Lower lobe of right lung (tissue), 2 donors: Measurements from ENCODE around the gene PDGFB. TPM values are rescaled to one million over a fixed set of nuclear protein-coding genes. Genes with fewer than 3 reads are reported as not detected.
A peak's percentile ranks its signal among the peaks of the same experiment; 100 is the strongest.

Experiments
- ATAC-seq, 2 donors: fragments of 200-7000 bp; cut with Tn5 transposase; one replicate each; pipeline ENCODE4 v1.9.1; 2020 to 2022; ENCODE audit warnings: mild to moderate bottlenecking in 2 of 2, moderate library complexity in 2 of 2
- DNase-seq: peaks from one replicate; pipeline ENCODE4 v3.0.0-alpha.2; 2020
- H3K27ac ChIP-seq: fragments of 200-600 bp; one replicate; pipeline ENCODE4 v1.8.0; 2022
- H3K27me3 ChIP-seq: fragments of 200-600 bp; one replicate; pipeline ENCODE4 v1.8.0; 2022; ENCODE audit warnings: low read depth
- H3K36me3 ChIP-seq: fragments of 200-600 bp; one replicate; pipeline ENCODE4 v1.8.0; 2022; ENCODE audit warnings: mild to moderate bottlenecking
- H3K4me1 ChIP-seq: fragments of 200-600 bp; one replicate; pipeline ENCODE4 v1.8.0; 2022
- H3K4me3 ChIP-seq: fragments of 200-600 bp; one replicate; pipeline ENCODE4 v1.8.0; 2022; ENCODE audit warnings: mild to moderate bottlenecking
- H3K9me3 ChIP-seq: fragments of 200-600 bp; one replicate; pipeline ENCODE4 v1.8.0; 2022
- CTCF ChIP-seq: fragments of 200-600 bp; IDR thresholded peaks from one replicate; pipeline ENCODE4 v1.8.0; 2022; ENCODE audit warnings: antibody characterized with exemption, mild to moderate bottlenecking
- intact Hi-C: fragments of 100-400 bp; cut with DNase I; formaldehyde crosslinking; loops from one replicate; pipeline ENCODE4 v1.11.0; 2022
- long read RNA-seq: library from polyadenylated mRNA; unstranded; transcript quantifications from one replicate; pipeline ENCODE4 v2.0.0, GENCODE V29; 2021
- total RNA-seq: library from RNA; stranded (reverse); fragmentation: NEBNext Ultra II Directional; extraction: Animal tissue kit (Norgen Biotek cat#: 25700); gene quantifications from one replicate; pipeline ENCODE4 v1.2.1, GENCODE V29; 2021
- donor health status: DM: no; HTN: yes; CAD: no; lungs with severe emphysema.

The PDGFB gene
- 30.5 TPM for total RNA-seq
- long read RNA-seq, transcript PDGFB-201 (7 exons, 3,497 nt) = major isoform, 18 of 53 reads
- long read RNA-seq, partial matches to known transcripts = 15 of 53 reads
- long read RNA-seq, other reads (novel, unspliced or antisense) = 20 of 53 reads

- H3K27me3 ChIP-seq = peaks cover 34% of the 10 kb centered on the region
- intact Hi-C loops = no loop called here
- H3K27ac ChIP-seq = peak within 1 kb of the TSS; percentile 79
Measured at GRCh38 chr22:39244496-39245129, at the start of gene PDGFB. Gene PDGFB, minus strand, starts transcription at chr22:39244982. Its CDS starts 1,019 bp downstream, at chr22:39243963.

GRCh38 chr22:39293766-39294368 lies 49.1 kb upstream of the PDGFB start:
- Histone ChIP-seq H3K36me3 (no peaks in the 10 kb centered on the region), H3K9me3 (no peaks in the 10 kb centered on the region), H3K27me3 (no peaks in the 10 kb centered on the region), H3K27ac (no peak overlapping the region), H3K4me3 (no peak overlapping the region), H3K4me1 (peaks cover 55% of the 10 kb centered on the region)
- intact Hi-C loops = no loop called here
- DNase-seq (no peak), ATAC-seq (no peak)
- no peak for TF ChIP-seq CTCF

More at GRCh38 chr22:39244496-39245129, at the start of gene PDGFB:
- Histone ChIP-seq H3K4me3 (peak within 1 kb of the TSS; percentile 72), H3K9me3 (no peaks in the 10 kb centered on the region), H3K36me3 (no peaks in the 10 kb centered on the region), H3K4me1 (peaks cover 72% of the 10 kb centered on the region)
- DNase-seq = no peak
- no peak for TF ChIP-seq CTCF
- ATAC-seq = peak; percentile 33 to 48

- Histone ChIP-seq H3K36me3 (no peaks in the 10 kb centered on the region), H3K27me3 (no peaks in the 10 kb centered on the region), H3K27ac (peak overlapping the region; percentile 82), H3K4me3 (no peak overlapping the region), H3K4me1 (peaks cover 52% of the 10 kb centered on the region), H3K9me3 (no peaks in the 10 kb centered on the region)
- intact Hi-C loops = no loop called here
- DNase-seq = peak; percentile 95
- no peak for TF ChIP-seq CTCF
- peak; percentile 92 to 93 for ATAC-seq
Measured at GRCh38 chr22:39292561-39293074, 47.8 kb upstream of the PDGFB start.

- peak in 1 of 2 donors; percentile 18 for ATAC-seq
- intact Hi-C loops = no loop called here
- no peaks in the 10 kb centered on the region for H3K36me3 ChIP-seq
- DNase-seq = no peak
- H3K27me3 ChIP-seq = no peaks in the 10 kb centered on the region
- peak overlapping the region; percentile 82 for H3K27ac ChIP-seq
- peaks cover 50% of the 10 kb centered on the region for H3K4me1 ChIP-seq
- H3K9me3 ChIP-seq = no peaks in the 10 kb centered on the region
- no peak for TF ChIP-seq CTCF
- no peak overlapping the region for H3K4me3 ChIP-seq
Measured at GRCh38 chr22:39292031-39292462, 47.3 kb upstream of the PDGFB start.

- no peaks in the 10 kb centered on the region for H3K27me3 ChIP-seq
- TF ChIP-seq CTCF = no peak
- no peaks in the 10 kb centered on the region for H3K9me3 ChIP-seq
- no peaks in the 10 kb centered on the region for H3K36me3 ChIP-seq
- no peak overlapping the region for H3K4me3 ChIP-seq
- DNase-seq (no peak), ATAC-seq (no peak)
- H3K27ac ChIP-seq = no peak overlapping the region
- intact Hi-C loops = no loop called here
- H3K4me1 ChIP-seq = peaks cover 45% of the 10 kb centered on the region
Measured at GRCh38 chr22:39291523-39291922, 46.7 kb upstream of the PDGFB start.
